Sigmoid colon (tissue), 7 donors: ENCODE measurements around the gene TEDC1. TPM values are rescaled to one million over a fixed set of nuclear protein-coding genes. Genes with fewer than 3 reads are reported as not detected.

Experiments
- DNase-seq: peaks from one replicate; pipeline ENCODE4 v3.0.0-alpha.2; 2019
- H3K27ac ChIP-seq, 4 donors: fragments of 200-600 bp; sonication (generic); one replicate each; pipeline ENCODE4 v1.5.1; 2016 to 2019; ENCODE audit warnings: mild to moderate bottlenecking in 1 of 4
- H3K27me3 ChIP-seq, 3 donors: fragments of 200-600 bp; sonication (generic); one replicate each; pipeline ENCODE4 v1.5.1; 2019; ENCODE audit warnings: mild to moderate bottlenecking in 1 of 3
- H3K36me3 ChIP-seq, 4 donors: fragments of 200-600 bp; sonication (generic); one replicate each; pipeline ENCODE4 v1.5.1; 2016 to 2019
- H3K4me1 ChIP-seq, 4 donors: fragments of 200-600 bp; sonication (generic); one replicate each; pipeline ENCODE4 v1.5.1; 2017 to 2019
- H3K4me3 ChIP-seq, 4 donors: fragments of 200-600 bp; sonication (generic); one replicate each; pipeline ENCODE4 v1.5.1; 2017 to 2019; ENCODE audit warnings: mild to moderate bottlenecking in 2 of 4, moderate library complexity in 1 of 4
- H3K9me3 ChIP-seq, 4 donors: fragments of 200-600 bp in 3 of 4; sonication (generic) in 3 of 4; one replicate each; pipeline versions ENCODE4 v1.5.1 to v1.6.1; 2013 to 2019
- EP300 ChIP-seq, 4 donors: sonication (generic); formaldehyde crosslinking; IDR thresholded peaks; one replicate each; pipeline ENCODE4 v1.6.1; 2017; ENCODE audit warnings: antibody characterized with exemption in 4 of 4
- POLR2A ChIP-seq, 2 donors: fragments of 450-650 bp; IDR thresholded peaks; one replicate each; pipeline ENCODE4 v1.6.1; 2016; ENCODE audit warnings: antibody characterized with exemption in 2 of 2, mild to moderate bottlenecking in 2 of 2, moderate library complexity in 2 of 2
- POLR2AphosphoS5 ChIP-seq, 4 donors: sonication (generic); formaldehyde crosslinking; IDR thresholded peaks; one replicate each; pipeline ENCODE4 v1.6.1; 2017; ENCODE audit warnings: antibody characterized with exemption in 4 of 4
- WGBS, 2 donors: extraction: QIAGEN DNeasy Blood & Tissue Kit; methylation state at CpG; one replicate each; pipeline ENCODE4 v1.1.7; 2013; 5-methylcytosine and 5-hydroxymethylcytosine counted together
- intact Hi-C: fragments of 100-400 bp; cut with DNase I; formaldehyde crosslinking; loops from one replicate; pipeline ENCODE4 v1.15.1; 2023
- polyA plus RNA-seq, 3 donors: library from polyadenylated mRNA; stranded (reverse); fragments of 200-250 nt; gene quantifications; one replicate each; pipeline ENCODE4 v1.2.3, GENCODE V29; 2013
- total RNA-seq, 4 donors: library from RNA; depleted of rRNA; stranded (reverse); fragments of >200 nt; gene quantifications; one replicate each; pipeline ENCODE4 v1.1.0, GENCODE V29; 2016
- TF ChIP-seq, protein P1 (sequence below), 4 experiments: fragments of 450-650 bp in 3 of 4; fragments of 200-600 bp in 1 of 4; IDR thresholded peaks; one replicate each; pipeline ENCODE4 v1.5.1; 2016 to 2019; ENCODE audit warnings: antibody characterized with exemption in 4 of 4, mild to moderate bottlenecking in 3 of 4, moderate library complexity in 2 of 4
- donor health status: healthy with polysubstance abuse.
- donor health status: Bipolar disorder and iron deficiency.
- donor health status: healthy.

Gene TEDC1
- total and polyA plus RNA-seq, 7 donors, result 0.16 to 36.0 (median 5.2) TPM

DNA sequence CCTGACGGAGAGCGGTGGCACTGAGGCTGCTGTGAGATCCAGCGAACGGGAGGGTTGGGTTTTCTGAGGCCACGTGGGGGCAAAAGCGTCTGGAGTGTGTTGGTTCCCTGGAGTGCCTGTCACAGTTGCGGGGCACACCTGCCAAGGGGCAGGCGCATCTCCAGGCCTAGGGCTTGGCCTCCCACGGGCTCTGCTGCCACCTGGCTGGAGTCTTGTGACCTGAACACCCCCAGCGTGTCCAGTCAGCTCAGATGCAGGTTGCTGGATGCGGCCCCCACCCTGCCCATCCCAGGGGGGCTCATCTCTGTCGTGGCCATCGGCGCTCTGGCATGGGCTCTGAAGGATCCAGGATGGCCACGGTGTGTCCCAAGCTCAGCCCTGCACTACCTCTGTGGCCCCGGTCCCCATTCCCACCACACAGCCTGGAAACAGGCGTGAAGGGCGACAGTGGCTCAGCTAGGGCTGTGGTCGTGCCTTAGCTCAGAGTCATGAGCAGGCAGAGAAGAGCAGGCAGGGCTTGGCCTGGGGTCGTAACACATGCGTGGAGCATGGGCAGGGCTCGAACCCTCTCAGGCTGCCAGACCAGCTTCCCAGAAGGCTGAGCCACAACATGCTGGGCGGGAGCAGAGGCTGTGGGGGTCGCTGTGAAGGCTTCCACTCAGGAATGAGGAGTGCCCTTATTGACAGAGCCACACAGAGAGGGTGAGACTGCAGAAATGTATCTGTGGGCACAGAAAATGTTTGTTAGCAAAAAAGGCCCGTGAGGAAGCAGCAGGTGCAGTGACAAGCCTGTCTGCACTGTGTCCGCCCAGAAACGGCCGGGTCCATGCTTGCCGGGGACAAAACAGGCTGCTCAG, 40.0 kb upstream of the TEDC1 start:
- no peak for DNase-seq
- Histone ChIP-seq H3K9me3 (no peaks in the 10 kb centered on the region), H3K27me3 (no peaks in the 10 kb centered on the region), H3K27ac (no peak overlapping the region), H3K4me1 (peaks cover 0 to 16% (median 12%) of the 10 kb centered on the region in 4 donors), H3K36me3 (peaks cover 24 to 64% (median 37%) of the 10 kb centered on the region in 4 donors), H3K4me3 (no peak overlapping the region)
- TF ChIP-seq POLR2A (IDR thresholded peaks at IDR 0.05) (no peak), POLR2AphosphoS5 (IDR thresholded peaks at IDR 0.05) (no peak), EP300 (IDR thresholded peaks at IDR 0.05) (no peak)
- TF ChIP-seq, protein P1, sequence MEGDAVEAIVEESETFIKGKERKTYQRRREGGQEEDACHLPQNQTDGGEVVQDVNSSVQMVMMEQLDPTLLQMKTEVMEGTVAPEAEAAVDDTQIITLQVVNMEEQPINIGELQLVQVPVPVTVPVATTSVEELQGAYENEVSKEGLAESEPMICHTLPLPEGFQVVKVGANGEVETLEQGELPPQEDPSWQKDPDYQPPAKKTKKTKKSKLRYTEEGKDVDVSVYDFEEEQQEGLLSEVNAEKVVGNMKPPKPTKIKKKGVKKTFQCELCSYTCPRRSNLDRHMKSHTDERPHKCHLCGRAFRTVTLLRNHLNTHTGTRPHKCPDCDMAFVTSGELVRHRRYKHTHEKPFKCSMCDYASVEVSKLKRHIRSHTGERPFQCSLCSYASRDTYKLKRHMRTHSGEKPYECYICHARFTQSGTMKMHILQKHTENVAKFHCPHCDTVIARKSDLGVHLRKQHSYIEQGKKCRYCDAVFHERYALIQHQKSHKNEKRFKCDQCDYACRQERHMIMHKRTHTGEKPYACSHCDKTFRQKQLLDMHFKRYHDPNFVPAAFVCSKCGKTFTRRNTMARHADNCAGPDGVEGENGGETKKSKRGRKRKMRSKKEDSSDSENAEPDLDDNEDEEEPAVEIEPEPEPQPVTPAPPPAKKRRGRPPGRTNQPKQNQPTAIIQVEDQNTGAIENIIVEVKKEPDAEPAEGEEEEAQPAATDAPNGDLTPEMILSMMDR (IDR thresholded peaks at IDR 0.05), result no peak
- intact Hi-C loops, result no loop called here
- 91 to 95% methylated on average over 29 of the region's 29 CpGs for WGBS, 2 donors

DNA sequence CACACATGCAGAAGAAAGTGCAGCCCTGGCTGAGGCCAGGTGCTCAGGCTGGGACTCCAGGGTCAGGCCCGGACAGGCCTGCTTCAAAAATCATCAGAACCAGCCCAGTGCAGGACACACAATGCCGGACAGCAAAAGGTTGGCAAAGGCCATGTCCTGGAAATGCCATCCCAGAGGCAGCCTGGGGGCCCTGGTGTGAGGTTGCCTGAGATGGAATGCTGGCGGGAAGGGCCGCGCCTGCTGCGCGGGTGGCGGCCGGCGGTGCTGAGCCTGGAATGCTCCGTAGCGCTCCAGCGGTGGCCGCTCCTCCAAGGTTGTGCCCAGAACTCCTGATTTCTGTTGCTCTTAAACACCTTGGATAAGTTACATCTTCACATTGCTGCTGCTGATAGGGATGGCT, 38.1 kb upstream of the TEDC1 start:
- intact Hi-C loops, result no loop called here
- peaks cover 0 to 13% (median 12%) of the 10 kb centered on the region in 4 donors for H3K4me1 ChIP-seq
- H3K4me3 ChIP-seq, result no peak overlapping the region
- peaks cover 28 to 79% (median 45%) of the 10 kb centered on the region in 4 donors for H3K36me3 ChIP-seq
- no peak overlapping the region for H3K27ac ChIP-seq
- TF ChIP-seq, protein P1 (IDR thresholded peaks at IDR 0.05), result no peak
- TF ChIP-seq POLR2AphosphoS5 (IDR thresholded peaks at IDR 0.05) (no peak), POLR2A (IDR thresholded peaks at IDR 0.05) (no peak), EP300 (IDR thresholded peaks at IDR 0.05) (no peak)
- WGBS, 2 donors, result 89 to 90% methylated on average over 14 of the region's 14 CpGs
- no peaks in the 10 kb centered on the region for H3K9me3 ChIP-seq
- H3K27me3 ChIP-seq, result no peaks in the 10 kb centered on the region
- no peak for DNase-seq

- Histone ChIP-seq H3K36me3 (peaks cover 28 to 79% (median 48%) of the 10 kb centered on the region in 4 donors), H3K27ac (no peak overlapping the region), H3K9me3 (no peaks in the 10 kb centered on the region), H3K4me1 (peaks cover 0 to 5% (median 4%) of the 10 kb centered on the region in 4 donors), H3K4me3 (no peak overlapping the region), H3K27me3 (no peaks in the 10 kb centered on the region)
- 92% methylated on average over 14 of the region's 14 CpGs for WGBS, 2 donors
- no peak for TF ChIP-seq POLR2AphosphoS5 (IDR thresholded peaks at IDR 0.05)
- no peak for TF ChIP-seq POLR2A (IDR thresholded peaks at IDR 0.05)
- no peak for TF ChIP-seq EP300 (IDR thresholded peaks at IDR 0.05)
- intact Hi-C loops, result no loop called here
- no peak for DNase-seq
Measured at GRCh38 chr14:105453847-105454246, 37.2 kb upstream of the TEDC1 start.

GRCh38 chr14:105455086-105455640, 35.9 kb upstream of the TEDC1 start:
- H3K4me1 ChIP-seq, result no peaks in the 10 kb centered on the region
- intact Hi-C loops, result no loop called here
- H3K36me3 ChIP-seq, result peaks cover 24 to 75% (median 45%) of the 10 kb centered on the region in 4 donors
- TF ChIP-seq, protein P1 (IDR thresholded peaks at IDR 0.05), result no peak
- no peak for TF ChIP-seq POLR2AphosphoS5 (IDR thresholded peaks at IDR 0.05)
- no peaks in the 10 kb centered on the region for H3K27me3 ChIP-seq
- H3K9me3 ChIP-seq, result no peaks in the 10 kb centered on the region
- DNase-seq, result no peak
- WGBS, 2 donors, result 93 to 94% methylated on average over 22 of the region's 22 CpGs
- no peak overlapping the region for H3K27ac ChIP-seq
- H3K4me3 ChIP-seq, result no peak overlapping the region
